ENCODE data around the gene LAP3.
"Not testable (repeated sequence)": the region's sequence is repeated elsewhere in the genome, so short reads cannot be mapped to it uniquely, and the experiment has no call there.

LAP3 gene

DNA sequence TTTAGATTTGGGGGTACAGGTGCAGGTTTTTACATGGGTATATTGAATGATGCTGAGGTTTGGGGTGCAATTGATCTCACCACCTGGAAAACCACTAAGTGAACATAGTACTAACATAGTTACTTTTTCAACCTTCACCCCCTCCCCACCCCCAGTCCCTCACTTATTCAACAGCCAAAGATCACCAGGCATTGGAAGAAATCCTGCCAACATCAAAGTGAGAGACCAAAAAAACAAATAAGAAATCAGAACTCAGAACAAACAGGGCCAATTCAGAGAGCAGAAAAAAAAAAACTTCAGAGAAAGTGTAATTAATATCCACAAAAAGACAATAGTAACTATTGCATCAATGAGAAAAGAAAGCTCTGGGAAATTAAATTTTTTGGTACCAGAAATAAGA is 20.5 kb upstream of the LAP3 start:
- Mint-ChIP-seq H3K4me3 (no peak overlapping the region), H3K36me3 (no peaks in the 10 kb centered on the region), H3K27ac (no peak overlapping the region), H3K27me3 (peaks cover 12% of the 10 kb centered on the region), H3K4me1 (no peaks in the 10 kb centered on the region), H3K9me3 (no peaks in the 10 kb centered on the region)
- no peak for ATAC-seq

DNA sequence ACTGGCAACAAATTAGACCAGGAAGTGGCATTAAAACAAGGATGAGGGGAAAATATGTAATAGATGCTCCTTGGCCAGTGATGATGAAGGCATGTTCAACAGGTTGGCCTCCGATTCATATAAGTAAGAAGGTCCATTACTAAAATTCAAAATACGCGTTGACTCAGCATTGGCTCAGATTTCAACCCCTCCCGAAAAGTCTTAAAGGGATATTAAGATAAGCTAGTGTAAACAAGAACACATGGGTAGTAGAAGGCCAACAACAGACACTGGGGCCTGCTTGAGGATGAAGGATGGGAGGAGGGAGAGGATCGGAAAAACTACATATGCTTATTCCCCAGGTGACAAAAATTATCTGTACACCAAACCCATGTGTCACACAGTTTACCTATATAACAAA is 19.1 kb upstream of the LAP3 start:
- no peaks in the 10 kb centered on the region for H3K9me3 Mint-ChIP-seq
- ATAC-seq, result no peak
- H3K27ac Mint-ChIP-seq, result no peak overlapping the region
- H3K4me3 Mint-ChIP-seq, result no peak overlapping the region
- no peaks in the 10 kb centered on the region for H3K4me1 Mint-ChIP-seq
- H3K27me3 Mint-ChIP-seq, result peaks cover 12% of the 10 kb centered on the region
- no peaks in the 10 kb centered on the region for H3K36me3 Mint-ChIP-seq

DNA sequence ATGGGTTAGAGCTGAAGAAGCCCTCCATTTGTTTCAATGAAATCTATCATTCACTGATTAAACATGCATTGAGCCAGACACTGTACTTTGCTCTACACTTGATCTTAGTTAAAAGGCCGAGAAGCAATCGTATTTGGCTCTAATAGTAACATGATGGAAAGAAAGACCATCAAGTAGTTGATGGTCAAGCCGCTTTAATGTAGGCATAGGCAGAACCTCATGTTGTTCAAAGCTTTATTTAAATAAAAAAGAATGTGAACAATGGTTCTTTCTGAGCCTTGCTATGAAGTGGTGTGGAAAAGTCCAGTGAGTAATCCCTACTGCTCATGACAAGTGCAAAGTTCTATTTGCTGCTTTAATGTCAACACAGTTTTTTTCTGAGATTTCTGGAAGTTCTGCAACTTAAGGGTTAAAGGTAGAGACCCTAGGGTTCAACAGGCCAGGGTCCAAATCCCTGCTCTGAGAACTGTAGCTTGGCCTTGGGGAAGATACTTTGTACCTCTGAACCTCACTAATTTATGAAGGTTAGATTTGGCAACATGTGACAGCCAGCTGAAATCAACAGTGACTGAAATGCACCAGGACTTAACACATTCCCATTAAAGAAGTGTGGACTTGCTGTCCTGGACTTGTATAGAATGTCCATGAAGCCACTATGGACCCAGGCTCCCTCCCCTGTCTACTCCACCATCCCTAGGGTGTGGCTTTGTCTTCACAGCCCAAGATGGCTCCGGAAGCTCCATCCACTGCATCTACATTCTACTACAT is 17.9 kb upstream of the LAP3 start:
- Mint-ChIP-seq H3K9me3 (no peaks in the 10 kb centered on the region), H3K27ac (no peak overlapping the region), H3K36me3 (no peaks in the 10 kb centered on the region), H3K4me3 (no peak overlapping the region), H3K27me3 (peaks cover 12% of the 10 kb centered on the region), H3K4me1 (no peaks in the 10 kb centered on the region)
- no peak for ATAC-seq

DNA sequence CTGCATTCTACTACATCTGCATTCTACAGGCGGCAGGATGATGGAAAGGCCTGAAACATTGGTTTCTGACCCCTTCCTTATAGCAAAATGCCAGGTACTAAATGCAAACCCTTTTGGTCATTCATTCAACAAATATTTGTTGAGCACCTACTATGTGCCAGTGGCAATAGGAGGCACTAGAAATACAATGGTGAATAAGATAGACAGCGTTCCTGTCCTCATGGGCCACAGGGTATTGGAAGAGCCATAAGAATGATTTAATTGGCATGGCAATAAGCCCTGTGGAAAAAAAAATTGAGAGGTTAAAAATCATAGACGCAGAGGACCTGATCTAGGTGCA is 17.3 kb upstream of the LAP3 start:
- H3K4me3 Mint-ChIP-seq, result no peak overlapping the region
- H3K27me3 Mint-ChIP-seq, result peaks cover 11% of the 10 kb centered on the region
- no peak overlapping the region for H3K27ac Mint-ChIP-seq
- H3K36me3 Mint-ChIP-seq, result no peaks in the 10 kb centered on the region
- no peak for ATAC-seq
- H3K4me1 Mint-ChIP-seq, result no peaks in the 10 kb centered on the region
- H3K9me3 Mint-ChIP-seq, result no peaks in the 10 kb centered on the region

DNA sequence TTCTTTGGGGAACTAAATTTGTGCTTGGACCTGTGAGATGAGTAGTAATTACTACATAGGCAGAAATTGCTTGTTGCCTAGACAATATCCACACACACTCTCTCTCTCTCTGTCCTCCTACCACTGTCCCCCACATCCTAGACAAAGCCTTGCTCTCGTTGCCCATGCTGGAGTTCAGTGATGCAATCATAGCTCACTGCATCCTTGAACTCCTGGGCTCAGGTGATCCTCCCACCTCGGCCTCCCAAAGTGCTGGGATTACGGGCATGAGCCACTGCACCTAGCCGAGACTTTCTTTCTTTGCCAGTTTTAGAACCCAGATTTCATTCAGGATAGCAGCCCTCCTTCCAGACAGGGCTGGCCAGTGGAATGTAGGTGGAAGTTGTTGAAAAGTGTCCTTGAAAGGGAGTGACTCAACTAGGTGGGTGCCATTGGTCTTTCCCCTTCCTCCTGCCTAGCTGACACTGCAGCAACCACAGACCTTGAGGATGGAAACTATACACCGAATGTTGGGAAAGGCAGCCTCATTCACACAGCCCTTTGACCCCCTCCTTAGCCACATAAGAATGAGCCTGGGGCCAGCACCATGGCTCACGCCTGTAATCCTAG is 16.8 kb upstream of the LAP3 start:
- Mint-ChIP-seq H3K27ac (no peak overlapping the region), H3K36me3 (no peaks in the 10 kb centered on the region), H3K4me1 (no peaks in the 10 kb centered on the region), H3K9me3 (no peaks in the 10 kb centered on the region), H3K27me3 (peaks cover 6% of the 10 kb centered on the region), H3K4me3 (no peak overlapping the region)
- no peak for ATAC-seq

DNA sequence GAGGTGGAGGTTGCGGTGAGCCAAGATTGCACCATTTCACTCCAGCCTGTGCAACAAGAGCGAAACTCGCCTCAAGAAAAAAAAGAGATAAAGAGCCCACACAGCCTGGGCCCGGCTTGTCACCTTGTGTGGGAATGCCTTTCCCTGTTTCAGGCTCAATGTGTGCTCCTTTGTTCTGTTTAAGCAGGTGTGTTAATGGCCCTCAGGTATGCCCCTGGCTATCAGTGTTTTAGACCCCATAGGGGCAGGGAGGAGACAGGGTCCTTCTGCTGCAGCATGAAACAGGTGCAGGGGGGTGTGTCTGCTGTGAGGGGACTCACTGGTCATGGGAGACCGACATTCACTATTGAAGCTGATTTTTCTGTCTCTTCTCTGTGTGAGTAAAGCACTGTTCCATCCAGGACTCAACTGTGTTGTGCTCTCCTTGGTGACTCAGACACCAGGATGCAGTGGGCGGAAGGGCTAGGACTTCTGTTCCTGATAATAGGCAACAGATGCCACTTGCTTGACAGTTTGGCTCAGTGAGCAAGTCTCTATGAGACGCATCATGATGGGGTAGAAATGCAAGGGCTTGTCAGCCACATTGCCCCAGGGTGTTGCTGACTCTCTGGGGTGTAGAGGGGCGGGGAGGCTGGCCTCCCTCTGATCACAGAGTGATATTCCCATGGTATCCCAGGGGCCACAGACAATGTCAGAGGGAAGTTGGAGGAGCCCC is 15.6 kb upstream of the LAP3 start:
- Mint-ChIP-seq H3K4me3 (no peak overlapping the region), H3K27me3 (no peaks in the 10 kb centered on the region)

DNA sequence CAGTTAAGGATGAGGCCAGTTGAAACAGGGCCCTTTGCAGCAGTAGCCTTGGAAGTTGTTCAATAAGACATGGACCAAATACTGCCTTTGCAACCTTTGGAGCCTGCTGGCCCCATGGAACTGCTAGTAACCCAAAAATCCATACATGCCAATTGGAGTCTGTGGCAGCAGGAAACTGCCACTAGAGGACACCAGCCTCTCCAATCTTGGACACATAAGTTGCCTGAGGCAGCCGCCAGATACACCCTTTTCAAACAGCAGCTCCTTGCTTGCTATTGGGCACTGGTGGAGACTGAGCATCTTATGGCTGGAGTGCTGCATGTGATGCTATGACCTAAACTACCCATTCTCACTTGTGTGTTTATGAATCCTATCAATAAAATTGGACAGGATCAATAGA is 14.8 kb upstream of the LAP3 start:
- Mint-ChIP-seq H3K9me3 (no peaks in the 10 kb centered on the region), H3K4me1 (no peaks in the 10 kb centered on the region), H3K27ac (no peak overlapping the region), H3K27me3 (no peaks in the 10 kb centered on the region), H3K36me3 (no peaks in the 10 kb centered on the region), H3K4me3 (no peak overlapping the region)
- ATAC-seq, result no peak

More for the DNA sequence above, 15.6 kb upstream of the LAP3 start:
- no peak for ATAC-seq
- no peaks in the 10 kb centered on the region for H3K9me3 Mint-ChIP-seq
- H3K4me1 Mint-ChIP-seq, result no peaks in the 10 kb centered on the region
- no peaks in the 10 kb centered on the region for H3K36me3 Mint-ChIP-seq
- H3K27ac Mint-ChIP-seq, result no peak overlapping the region

DNA sequence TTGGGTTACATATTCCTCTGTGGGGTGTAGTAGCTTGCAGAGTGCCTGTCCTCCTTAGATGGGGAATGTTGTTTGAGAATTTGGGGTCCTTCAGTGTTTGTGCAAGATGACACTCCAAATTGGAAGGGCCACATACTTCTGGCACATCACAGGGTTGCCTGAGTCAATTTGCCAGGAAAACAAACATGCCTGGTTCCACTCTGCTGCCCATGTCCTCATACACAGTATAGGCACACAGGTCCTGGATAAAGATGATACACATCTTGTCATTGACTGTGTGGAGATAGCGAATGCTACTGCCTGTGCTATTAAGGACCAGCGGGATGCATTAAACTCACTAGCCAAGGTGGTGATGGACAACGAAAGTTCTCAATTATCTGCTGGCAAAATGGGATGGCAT is 11.2 kb upstream of the LAP3 start:
- H3K27ac Mint-ChIP-seq, result no peak overlapping the region
- no peaks in the 10 kb centered on the region for H3K36me3 Mint-ChIP-seq
- no peaks in the 10 kb centered on the region for H3K4me1 Mint-ChIP-seq
- no peaks in the 10 kb centered on the region for H3K9me3 Mint-ChIP-seq
- H3K27me3 Mint-ChIP-seq, result no peaks in the 10 kb centered on the region
- ATAC-seq, result no peak
- no peak overlapping the region for H3K4me3 Mint-ChIP-seq

DNA sequence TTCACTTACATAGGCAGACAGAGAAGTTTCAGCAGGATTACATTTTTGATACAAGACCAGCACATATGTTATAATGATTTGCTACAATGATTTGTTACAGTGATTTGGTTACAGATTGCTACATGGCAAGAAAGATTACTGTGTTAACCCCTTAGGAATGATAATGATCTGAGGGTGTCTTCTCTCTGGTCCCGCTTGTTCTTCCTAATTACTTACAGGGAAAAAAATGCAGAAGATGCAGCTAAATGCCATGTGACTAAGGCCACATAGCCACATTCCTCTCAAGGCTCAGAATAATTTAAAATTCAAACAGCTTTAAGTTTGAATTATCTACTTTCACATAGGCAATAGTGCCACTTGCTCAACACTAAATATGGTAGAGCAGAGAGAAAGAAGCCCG is 9.7 kb upstream of the LAP3 start:
- no peak overlapping the region for H3K4me3 Mint-ChIP-seq
- ATAC-seq, result no peak
- no peaks in the 10 kb centered on the region for H3K27me3 Mint-ChIP-seq
- H3K9me3 Mint-ChIP-seq, result no peaks in the 10 kb centered on the region
- H3K27ac Mint-ChIP-seq, result no peak overlapping the region
- no peaks in the 10 kb centered on the region for H3K4me1 Mint-ChIP-seq
- H3K36me3 Mint-ChIP-seq, result no peaks in the 10 kb centered on the region

DNA sequence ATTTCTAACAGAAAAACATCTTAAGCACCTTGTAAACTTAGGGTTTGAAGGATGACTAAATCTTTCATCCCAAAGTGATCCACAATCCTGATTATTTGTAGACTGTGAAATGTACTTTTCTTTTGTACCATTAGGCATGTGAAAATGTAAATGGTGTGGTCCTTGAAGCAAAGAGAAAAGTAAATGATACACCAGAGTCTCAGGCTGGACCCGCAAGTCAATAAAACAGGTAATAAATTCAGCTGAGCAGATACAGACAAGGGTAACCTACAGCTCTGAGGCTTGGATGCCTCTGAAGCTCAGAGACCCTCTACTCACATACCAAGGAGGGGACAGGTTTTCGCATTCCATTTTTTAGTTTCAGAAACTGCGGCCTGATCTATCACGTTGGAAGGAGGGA is 2.8 kb upstream of the LAP3 start:
- no peaks in the 10 kb centered on the region for H3K9me3 Mint-ChIP-seq
- H3K4me1 Mint-ChIP-seq, result peaks cover 28% of the 10 kb centered on the region
- H3K36me3 Mint-ChIP-seq, result no peaks in the 10 kb centered on the region
- H3K27ac Mint-ChIP-seq, result no peak overlapping the region
- H3K27me3 Mint-ChIP-seq, result no peaks in the 10 kb centered on the region
- no peak for ATAC-seq
- H3K4me3 Mint-ChIP-seq, result no peak overlapping the region

DNA sequence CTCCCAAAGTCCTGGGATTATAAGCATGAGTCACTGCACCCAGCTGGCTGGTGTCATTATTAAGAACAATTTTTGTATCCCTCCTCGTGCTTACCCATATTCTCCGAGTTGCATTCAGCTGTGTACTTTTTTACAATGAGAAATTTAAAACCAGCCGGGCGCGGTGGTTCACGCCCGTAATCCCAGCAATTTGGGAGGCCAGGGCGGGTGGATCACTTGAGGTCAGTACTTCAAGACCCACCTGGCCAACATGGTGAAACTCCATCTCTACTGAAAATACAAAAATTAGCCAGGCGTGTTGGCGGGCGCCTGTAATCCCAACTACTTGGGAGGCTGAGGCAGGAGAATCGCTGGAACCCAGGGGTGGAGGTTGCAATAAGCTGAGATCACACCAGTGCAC is 1.8 kb upstream of the LAP3 start:
- peaks cover 33% of the 10 kb centered on the region for H3K4me1 Mint-ChIP-seq
- H3K27ac Mint-ChIP-seq, H3K27me3 Mint-ChIP-seq, H3K9me3 Mint-ChIP-seq, H3K4me3 Mint-ChIP-seq, H3K36me3 Mint-ChIP-seq, ATAC-seq: not testable (repeated sequence)

DNA sequence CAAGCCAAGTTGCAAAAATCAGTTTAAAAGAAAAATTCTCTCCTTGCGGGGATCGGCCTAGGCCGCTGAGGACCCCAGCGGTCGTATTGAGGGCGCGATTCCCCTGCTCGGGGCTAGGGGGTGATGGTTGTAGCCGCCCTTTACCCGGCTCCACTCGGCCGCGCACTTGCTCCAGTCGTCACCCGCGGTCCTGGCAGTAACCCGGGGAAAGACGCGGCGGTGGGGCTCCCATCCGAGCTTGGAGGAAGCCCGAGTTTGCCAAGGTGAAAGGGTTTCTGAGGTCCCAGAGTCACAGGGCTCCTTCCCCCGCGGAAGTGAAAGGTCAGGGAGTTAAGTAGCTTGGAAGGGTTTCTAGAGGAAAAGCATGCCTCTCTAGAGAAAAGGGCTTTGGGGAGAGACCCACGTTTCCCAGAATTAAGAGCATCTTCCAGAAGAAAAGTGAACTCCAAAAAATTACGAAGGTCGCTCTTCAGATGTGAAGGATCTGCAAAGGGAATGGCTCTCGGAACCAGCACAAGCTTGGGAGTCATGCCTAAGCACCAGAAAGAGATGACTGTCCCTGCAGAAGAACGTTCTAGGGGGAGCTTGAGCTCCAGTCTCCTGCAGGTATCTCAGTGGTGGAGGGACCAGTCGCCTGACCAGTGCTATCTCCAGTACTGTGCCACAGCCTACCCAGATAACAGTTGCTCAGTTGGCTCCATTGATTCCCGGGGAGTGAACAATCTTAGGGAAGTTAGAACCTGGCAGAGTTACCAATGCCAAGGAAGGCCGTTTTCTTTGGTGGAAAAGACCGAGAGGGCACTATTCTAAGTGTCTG is 875 bp downstream of the LAP3 start:
- peaks cover 12% of the 10 kb centered on the region for H3K36me3 Mint-ChIP-seq
- peak; percentile 48 for ATAC-seq
- H3K27me3 Mint-ChIP-seq, result no peaks in the 10 kb centered on the region
- H3K9me3 Mint-ChIP-seq, result no peaks in the 10 kb centered on the region
- H3K4me3 Mint-ChIP-seq, result peak overlapping the region; percentile 85
- peaks cover 33% of the 10 kb centered on the region for H3K4me1 Mint-ChIP-seq
- H3K27ac Mint-ChIP-seq, result peak overlapping the region; percentile 87

DNA sequence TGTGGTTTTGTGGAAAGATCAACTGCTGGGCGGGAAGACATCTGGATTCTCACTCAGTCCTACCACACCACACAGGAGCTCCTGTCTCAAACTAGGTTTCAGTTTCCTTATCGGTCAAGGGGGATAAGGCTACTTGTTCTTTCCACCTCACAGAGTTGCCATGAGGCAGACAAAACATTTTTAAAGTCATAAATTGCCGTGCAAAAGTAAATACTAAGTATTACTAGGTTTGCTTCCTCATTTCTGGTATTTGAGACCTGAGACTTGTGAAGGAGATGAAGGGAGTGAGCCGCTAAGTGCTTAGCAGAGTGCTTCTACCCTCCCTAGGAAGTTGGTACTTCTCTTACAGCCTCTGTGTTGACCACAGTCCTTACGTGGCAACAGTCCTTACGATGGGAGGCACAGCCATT is 1.5 kb downstream of the LAP3 start:
- no peak for ATAC-seq
- Mint-ChIP-seq H3K4me1 (peaks cover 33% of the 10 kb centered on the region), H3K27me3 (no peaks in the 10 kb centered on the region), H3K4me3 (peak overlapping the region; percentile 85), H3K36me3 (peaks cover 18% of the 10 kb centered on the region), H3K9me3 (no peaks in the 10 kb centered on the region), H3K27ac (peak overlapping the region; percentile 87)

DNA sequence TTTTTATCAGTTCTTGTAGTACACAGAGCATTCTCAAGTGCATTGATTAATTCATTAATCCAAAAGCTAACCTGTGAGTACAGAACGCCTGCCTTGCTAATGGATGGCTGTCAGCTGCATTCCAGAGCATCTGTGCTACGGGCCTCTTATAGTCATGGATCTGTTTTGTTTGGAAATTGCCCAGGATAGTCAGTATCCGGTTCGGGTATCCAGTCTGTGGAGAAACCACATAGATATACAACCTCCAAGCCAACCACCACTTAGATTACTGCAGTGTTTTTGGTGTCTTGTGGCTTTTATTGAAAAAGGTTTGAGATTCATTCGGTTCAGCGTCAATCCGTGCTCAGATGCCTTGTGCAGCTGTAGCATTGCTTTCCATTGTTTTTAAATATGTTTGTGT is 4.0 kb downstream of the LAP3 start:
- peaks cover 43% of the 10 kb centered on the region for H3K36me3 Mint-ChIP-seq
- no peak overlapping the region for H3K4me3 Mint-ChIP-seq
- H3K9me3 Mint-ChIP-seq, result no peaks in the 10 kb centered on the region
- ATAC-seq, result no peak
- H3K27ac Mint-ChIP-seq, result no peak overlapping the region
- peaks cover 32% of the 10 kb centered on the region for H3K4me1 Mint-ChIP-seq
- H3K27me3 Mint-ChIP-seq, result no peaks in the 10 kb centered on the region

DNA sequence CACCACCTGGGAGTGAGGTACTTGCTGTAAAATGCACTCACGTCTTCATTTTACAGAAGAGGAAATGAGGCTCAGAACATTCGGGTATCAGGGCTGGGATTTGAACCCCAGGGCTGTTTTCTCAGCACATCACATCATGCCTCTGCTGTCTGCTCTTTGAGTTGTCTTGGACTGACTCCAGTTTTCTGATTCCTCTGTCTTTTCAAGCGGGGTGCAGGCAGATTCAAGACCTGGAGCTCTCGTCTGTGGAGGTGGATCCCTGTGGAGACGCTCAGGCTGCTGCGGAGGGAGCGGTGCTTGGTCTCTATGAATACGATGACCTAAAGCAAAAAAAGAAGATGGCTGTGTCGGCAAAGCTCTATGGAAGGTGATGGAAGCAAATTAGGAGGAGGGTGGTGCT is 6.3 kb downstream of the LAP3 start:
- no peak overlapping the region for H3K4me3 Mint-ChIP-seq
- ATAC-seq, result no peak
- peaks cover 14% of the 10 kb centered on the region for H3K4me1 Mint-ChIP-seq
- no peak overlapping the region for H3K27ac Mint-ChIP-seq
- no peaks in the 10 kb centered on the region for H3K9me3 Mint-ChIP-seq
- H3K36me3 Mint-ChIP-seq, result peaks cover 65% of the 10 kb centered on the region
- H3K27me3 Mint-ChIP-seq, result no peaks in the 10 kb centered on the region

Measured in stimulated activated memory B cell treated with anti-CD40 and anti-IgM and Interleukin-4, amounts not matched to agents 10 μg/mL and 1 μg/mL and 100 μg/mL, for 72 hours (primary cell).